Erythroblast (primary cell): ENCODE results near the gene HS6ST2.

Experiments used
- GATA1 ChIP-seq: IDR thresholded peaks from 2 replicates; pipeline ENCODE4 v1.6.1; 2011; ENCODE audit warnings: low read depth, mild to moderate bottlenecking, control low read depth, low read length, moderate library complexity
- POLR2A ChIP-seq: IDR thresholded peaks from 2 replicates; pipeline ENCODE4 v1.6.1; 2011; ENCODE audit warnings: mild to moderate bottlenecking, low read length

DNA sequence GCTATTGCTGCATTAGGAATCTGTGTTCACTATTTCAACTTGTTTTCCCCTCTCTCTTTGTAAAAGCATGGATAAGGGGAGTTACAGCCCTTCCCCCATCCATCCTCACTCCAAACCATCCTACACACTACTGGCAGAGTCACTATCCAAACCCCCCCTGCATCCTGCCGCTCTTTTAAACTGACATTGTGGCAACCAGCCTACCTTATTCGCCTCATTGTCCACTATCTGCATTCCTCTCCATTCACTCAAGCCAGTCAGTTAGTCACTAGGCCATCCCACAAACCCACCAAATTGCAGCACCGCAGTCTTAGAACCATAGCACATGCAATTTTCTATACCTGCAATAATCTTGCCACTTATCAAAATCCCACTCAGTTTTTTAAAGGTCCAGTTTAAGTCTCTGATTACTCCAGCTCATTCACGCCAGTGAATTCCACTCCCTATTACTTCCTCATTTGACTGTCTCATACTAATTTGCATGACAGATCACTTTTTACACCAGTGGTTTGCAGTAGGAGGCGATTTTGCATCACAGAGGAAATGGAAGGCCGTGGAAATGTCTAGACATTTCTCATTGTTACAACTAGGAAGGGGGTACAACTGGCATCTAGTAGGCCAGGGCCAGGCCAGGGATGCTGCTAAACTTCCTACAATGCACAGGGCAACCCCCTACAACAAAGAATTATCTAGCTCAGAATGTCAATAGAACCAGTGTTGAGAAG lies 181.8 kb downstream of the HS6ST2 start:
- TF ChIP-seq POLR2A (no peak), GATA1 (no peak)
